NCI-H748 treated with DMSO at 0.1 percent for 48 hours (cell line): ENCODE measurements around the gene C2CD4C.
"Not testable (repeated sequence)": the region's sequence is repeated elsewhere in the genome, so short reads cannot be mapped to it uniquely, and the experiment has no call there.

Source experiments
- DNase-seq: peaks from one replicate; lab custom pipeline; 2025; lab: John Stamatoyannopoulos, UW

Gene C2CD4C

DNA sequence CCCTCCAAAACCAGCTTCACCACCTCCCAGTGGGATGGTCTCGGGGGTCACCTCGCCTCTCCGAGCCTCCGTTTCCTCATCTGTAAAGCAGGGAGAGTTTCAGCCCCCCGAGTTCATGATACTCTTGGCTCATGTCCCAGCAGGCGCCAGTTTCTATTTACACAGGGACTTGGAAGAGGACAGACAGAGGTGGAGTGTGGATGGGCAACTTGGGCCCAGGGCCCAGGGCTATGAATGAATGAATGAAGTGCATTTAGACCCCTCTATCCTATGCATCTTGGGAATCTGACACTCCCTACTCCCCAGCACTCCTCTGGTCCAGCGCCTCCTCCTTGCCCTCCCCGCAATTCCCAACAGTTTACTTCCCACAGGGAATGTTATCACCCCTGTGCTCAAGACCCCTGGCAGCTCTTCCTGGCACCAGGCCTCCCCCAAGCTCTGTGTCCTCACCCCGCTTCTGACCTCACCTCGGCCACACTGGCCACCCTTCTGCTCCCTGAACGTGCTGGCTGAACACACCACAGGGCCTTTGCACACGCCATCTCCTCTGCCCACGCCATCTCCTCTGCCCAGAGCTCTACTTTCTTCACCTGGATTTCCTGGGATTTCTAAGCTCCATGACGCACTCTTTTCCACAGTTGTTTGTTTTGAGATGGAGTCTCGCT is 4.9 kb upstream of the C2CD4C start:
- peak; percentile 40 for DNase-seq

DNA sequence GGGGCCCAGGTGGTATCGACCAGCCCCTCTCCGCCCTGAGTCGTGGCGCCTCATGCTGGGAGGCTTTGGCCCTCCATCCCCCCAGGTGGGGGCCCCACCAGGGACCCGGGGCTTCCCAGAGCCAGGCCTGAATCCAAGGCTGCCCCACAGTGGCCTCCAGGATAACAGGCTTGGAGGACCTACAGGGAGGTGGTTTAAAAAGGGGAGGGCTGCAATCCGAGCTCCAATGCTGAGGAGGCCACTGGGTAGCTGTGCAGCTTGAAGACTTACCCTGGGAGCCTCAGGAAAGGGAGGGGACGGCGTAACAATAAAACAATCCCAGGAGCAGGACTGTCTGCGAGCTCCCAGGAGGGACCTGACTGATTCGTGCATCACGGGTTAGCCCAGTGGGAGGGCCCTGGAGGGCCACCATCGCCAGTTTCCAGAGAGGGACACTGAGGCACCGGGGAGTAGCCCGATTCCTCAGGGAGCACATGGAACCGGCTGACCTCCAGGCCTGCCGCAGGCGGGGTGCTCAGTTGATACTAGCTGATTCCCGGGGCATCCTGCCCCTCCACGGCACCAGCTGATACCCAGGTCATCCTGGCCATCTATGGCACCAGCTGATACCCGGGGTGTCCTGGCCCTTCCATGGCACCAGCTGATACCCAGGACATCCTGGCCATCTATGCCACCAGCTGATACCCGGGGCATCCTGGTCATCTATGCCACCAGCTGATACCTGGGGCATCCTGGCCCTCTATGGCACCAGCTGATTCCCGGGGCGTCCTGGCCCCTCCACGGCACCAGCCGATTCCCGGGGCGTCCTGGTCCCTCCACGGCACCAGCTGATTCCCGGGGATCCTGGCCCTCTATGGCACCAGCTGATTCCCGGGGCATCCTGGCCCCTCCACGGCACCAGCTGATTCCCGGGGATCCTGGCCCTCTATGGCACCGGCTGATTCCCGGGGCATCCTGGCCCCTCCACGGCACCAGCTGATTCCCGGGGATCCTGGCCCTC is 3.7 kb upstream of the C2CD4C start:
- no peak for DNase-seq

DNA sequence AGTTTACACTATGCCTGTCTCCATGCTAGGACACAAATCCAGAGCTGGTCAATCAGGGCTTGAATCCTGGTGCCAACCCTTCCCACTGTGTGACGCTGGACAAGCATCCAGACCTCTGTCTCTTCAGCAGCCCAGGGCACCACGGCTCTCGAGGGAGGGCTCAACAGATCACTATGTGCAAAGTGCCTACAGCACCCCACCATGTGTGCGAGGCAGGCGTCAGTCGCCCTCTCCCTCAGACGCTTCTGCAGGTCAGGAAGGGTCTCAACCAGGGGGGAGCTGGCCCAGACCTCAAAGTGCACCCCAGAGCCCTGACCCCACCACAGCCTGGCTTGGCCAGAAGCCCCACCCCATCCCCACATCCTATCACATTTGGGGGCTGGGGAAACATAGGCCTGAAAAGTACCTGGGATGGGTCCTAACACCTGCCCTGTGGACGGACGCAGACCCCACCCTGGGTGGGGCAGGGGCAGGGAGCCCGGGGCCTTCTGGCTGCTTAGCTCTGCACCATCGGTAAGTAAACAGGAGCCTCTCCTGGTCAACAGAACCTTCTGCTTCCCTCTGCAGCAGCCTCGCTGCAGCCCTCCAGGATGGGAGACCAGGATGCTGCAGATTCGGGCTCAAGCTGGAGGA is 2.9 kb upstream of the C2CD4C start:
- peak; percentile 34 for DNase-seq

GRCh38 chr19:411121-411722 is 2.3 kb upstream of the C2CD4C start:
- DNase-seq = not testable (repeated sequence)

- no peak for DNase-seq
Observed at GRCh38 chr19:410243-410781, 1.4 kb upstream of the C2CD4C start.

DNA sequence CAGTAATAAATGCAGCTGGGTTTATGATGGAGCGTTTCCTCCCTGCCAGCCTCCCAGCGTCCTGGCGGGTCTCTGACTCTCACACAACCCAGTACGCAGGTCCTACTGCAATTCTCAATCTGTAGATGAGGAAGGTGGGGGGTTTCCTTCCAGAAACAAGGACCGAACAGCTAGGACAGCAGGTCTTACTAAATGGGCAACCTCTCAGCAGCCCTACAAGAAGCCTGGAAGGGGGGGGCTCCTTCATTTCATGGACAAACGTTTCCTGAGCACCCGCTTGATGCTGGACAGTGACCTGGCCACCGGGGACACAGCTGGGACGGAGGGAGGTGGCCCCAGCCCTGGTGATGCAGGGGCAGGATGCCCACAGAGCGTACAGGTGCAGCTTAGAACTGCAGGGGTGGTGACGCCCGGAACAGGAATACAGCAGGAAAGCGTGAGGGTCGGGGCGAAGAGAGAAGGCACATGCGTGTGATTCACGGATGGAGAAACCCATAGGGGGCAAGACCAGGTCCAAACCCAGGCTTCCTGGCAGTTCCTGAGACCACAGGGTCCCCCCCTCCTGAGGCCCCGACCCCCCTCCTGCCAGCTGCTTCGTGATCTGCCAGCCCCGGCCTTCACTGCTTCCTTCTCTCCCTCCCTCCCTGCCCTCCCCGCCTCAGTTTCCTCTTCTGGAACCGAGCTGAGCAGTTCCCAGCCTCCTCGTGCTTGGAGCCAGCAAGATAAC is 732 bp upstream of the C2CD4C start:
- peak; percentile 59 for DNase-seq

DNA sequence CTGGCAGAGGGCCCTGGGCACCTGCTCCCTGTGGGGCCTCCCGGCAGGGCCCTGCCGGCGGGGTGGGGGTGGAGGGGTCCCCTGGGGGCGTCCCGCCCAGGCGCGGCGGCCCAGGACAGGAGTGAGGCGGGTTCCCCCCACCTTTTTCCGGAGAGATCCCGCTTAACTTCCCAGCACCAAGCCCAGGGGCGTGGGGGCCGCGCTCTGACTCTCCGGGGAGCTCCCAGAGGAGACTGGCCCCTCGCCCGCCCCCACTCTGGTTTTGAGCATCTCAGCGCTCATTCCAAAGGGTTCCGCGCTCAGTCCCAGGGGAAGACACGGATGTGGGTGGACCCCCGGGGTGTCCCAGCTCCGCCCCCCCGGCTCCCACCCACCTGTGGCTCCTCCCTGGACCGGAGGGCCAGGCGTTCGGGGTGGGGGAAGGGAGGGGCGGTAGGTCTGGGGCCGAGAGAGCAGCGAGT is 476 bp downstream of the C2CD4C start:
- DNase-seq = no peak

GRCh38 chr19:407511-408440 is 1.2 kb downstream of the C2CD4C start:
- DNase-seq = no peak

GRCh38 chr19:406971-407510 is 1.9 kb downstream of the C2CD4C start:
- no peak for DNase-seq

DNA sequence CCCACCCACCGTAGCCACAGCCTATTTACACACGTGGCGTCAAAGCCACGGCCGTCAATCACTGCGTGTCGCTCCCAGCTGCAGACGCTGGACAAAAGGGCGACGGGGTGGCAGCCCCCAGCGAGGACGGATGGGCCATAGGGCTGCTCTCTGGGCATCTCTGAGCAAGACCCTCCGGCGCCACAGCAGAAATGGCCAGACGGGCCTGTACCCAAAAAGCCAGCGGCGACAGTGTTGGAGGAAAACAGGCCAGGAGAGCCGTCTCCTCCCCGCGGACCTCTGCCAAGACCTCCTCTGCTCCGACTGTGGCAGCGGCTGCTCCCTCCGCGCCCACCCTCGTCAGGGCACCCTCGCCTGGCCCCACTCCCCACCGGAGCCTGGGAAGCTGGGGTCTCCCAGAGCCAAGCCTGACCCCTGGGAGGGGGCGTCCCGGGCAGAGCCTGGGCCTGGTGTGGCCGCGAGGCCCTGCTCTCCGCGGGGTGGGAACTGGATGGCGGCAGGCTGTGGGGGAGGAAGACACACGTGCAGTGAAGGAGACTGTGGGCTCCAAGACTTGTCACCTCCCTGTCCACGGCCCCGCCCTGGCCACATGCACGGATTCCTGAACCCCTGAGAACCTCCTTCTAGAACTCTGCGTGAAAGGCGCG is 2.7 kb downstream of the C2CD4C start:
- no peak for DNase-seq

DNA sequence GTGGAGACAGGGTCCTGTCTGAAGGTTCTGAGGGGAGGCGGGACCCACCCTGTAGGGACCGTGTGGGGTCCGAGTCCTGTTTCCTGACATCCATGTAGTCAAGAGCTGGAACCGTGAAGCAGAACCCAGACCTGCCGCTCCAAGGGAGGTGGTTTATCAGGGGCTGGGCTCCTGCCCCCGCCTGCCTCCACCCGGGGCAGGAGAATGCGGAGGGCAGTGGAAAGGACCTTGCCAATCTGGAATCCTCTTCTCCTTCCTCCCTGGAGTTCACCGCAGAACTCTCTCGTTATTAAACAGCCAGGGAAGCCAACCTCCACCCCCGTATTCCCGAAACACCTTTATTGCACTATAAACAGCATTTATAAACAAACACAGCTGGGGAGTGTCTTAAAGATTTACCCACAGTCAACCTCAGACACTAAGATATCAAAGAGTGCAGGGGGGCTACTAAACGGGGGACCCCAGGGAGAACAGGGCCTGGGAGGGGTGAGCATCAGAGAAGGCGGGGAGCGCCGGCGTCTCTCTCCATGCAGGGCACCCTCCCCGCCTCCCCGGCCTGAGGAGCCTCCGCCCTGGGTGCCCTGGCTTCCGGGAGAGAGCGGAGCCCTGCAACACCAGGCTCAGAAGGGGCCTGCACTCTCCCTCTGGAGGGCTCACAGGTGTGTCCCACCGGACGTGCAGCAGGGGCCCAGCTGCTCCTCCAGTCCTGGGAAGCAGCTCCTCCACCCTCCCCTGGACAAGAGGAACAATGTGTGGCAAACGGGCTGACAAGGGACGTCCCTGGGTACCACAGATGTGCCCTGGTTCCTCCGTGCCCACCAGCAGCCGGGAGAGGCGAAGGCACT is 3.6 kb downstream of the C2CD4C start:
- no peak for DNase-seq

- no peak for DNase-seq
Observed at GRCh38 chr19:403221-404027, 5.5 kb downstream of the C2CD4C start.

DNA sequence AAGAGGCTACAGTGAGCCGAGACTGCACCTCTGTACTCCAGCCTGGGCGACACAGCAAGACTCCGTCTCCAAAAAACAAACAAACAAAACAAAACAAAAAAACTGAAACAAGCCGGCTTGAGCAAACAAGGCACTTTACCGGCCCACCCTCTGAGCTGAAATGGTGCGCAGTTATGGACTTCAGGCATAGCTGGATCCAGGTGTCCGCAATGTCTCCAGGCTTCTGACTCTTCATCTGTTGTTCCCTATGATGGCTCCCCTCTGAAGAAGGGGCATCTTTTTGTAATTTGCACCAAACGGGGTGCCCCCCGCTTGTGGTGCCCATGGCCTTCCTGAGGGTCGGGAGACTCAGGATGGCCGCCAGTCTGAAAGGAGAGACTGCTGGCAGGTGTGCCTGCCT is 6.2 kb downstream of the C2CD4C start:
- DNase-seq = no peak

DNA sequence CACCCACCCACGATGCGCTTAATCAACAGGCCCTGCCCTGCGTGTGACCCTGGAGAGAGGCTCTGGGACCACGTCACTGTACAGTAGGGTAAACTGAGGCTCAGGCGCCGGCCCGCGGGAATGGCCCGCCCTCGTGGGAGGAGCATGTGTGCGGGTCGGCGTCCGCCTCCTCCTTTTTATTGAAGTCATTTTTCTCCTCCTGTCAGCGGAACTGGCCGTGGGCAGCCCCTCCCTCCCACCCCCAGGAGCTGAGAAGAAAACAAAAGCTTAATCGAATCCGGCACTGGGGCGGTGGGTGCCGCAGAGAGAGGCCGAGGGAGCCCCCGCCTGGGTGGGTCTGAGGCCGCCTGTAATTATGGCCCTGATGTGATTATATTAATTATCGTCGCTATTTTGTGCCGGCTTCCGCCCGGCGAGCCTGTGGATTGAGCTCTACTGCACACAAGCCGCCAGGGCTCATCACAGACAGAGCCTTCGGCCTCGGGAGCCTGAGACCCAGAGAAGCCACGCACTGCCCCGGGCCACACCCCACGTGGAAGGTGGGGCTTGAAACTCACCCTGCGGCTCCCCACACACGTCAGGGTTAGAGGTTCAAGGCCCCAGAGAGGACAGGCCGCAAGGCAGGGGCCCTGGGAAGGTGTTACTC is 7.0 kb downstream of the C2CD4C start:
- peak; percentile 74 for DNase-seq

DNA sequence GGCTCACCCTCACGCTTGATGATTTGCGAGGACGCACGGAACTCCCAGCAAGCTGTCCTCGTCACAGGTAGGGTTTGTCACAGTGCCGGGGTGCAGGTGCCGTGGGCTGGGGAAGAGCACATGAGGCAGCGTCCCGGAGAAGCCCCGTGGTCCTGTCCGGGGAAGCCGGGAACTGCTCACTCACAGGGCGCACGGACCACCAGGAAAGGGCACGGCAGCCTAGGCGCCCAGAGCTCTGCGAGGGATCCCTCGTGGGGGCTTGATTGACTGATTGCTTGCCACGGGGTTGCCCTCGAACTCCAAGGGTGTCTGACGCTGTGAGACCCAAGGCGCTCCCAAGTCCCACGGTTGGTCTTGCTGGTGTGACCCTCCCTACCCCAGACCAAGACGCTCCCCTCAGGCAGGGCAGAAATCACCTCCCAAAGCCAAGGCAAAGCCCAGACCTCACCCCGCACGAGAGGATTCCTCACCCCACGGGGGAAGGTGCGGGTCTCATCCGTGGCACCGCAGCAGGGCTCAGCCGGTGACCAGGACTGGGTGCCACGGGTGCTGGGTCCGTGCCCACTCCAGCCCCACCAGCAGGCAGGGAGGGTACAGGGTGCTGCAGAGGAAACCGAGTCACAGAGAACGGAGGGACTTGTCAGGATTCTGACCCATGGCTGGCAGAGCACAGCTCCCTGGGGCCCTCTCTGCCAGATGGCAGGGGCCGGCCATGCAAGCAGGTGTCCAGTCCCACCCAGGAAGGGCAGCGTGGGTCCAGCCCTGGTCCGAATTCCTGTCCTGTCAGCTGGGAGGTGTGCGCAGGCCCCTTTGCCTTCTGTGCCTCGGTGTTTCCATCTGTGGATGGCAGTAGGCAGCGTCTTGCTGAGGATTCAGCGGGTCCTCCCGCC is 7.7 kb downstream of the C2CD4C start:
- DNase-seq = no peak

DNA sequence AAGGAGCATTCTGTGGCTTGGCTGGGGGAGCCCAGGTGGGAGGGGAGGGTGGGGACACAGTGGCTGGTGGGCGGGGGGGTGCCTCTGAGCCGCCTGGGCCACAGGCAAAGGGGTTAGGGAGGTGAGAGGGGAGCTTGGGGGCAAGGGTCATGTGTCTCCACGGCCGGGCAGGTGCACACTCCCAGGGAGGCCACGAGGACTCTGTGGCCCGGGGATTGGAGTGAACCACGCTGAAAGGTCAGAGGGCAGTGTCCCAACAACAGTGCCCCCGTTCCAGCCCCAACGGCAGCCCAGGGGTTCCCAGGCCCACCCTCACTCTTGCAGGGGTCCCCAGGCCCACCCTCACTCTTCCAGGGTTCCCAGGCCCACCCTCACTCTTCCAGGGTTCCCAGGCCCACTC is 9.6 kb downstream of the C2CD4C start:
- no peak for DNase-seq
